Upper lobe of right lung (tissue), 1 donor: Measurements from ENCODE around the gene ECEL1. TPM values are rescaled to one million over a fixed set of nuclear protein-coding genes. Genes with fewer than 3 reads are reported as not detected.

ENCODE experiments used
- ATAC-seq: fragments of 200-7000 bp; cut with Tn5 transposase; one replicate; pipeline ENCODE4 v1.9.1; 2020; ENCODE audit warnings: mild to moderate bottlenecking, moderate library complexity
- DNase-seq: peaks from one replicate; pipeline ENCODE4 v3.0.0-alpha.2; 2020
- H3K27ac ChIP-seq: fragments of 200-600 bp; one replicate; pipeline ENCODE4 v1.8.0; 2022
- H3K27me3 ChIP-seq: fragments of 200-600 bp; one replicate; pipeline ENCODE4 v1.8.0; 2022; ENCODE audit warnings: mild to moderate bottlenecking
- H3K36me3 ChIP-seq: fragments of 200-600 bp; one replicate; pipeline ENCODE4 v1.8.0; 2022
- H3K4me1 ChIP-seq: fragments of 200-600 bp; one replicate; pipeline ENCODE4 v1.8.0; 2022
- H3K4me3 ChIP-seq: fragments of 200-600 bp; one replicate; pipeline ENCODE4 v1.8.0; 2022; ENCODE audit warnings: mild to moderate bottlenecking
- H3K9me3 ChIP-seq: fragments of 200-600 bp; one replicate; pipeline ENCODE4 v1.8.0; 2022
- intact Hi-C: fragments of 100-400 bp; cut with DNase I; formaldehyde crosslinking; loops from one replicate; pipeline ENCODE4 v1.11.0; 2022
- long read RNA-seq: library from polyadenylated mRNA; unstranded; transcript quantifications from one replicate; pipeline ENCODE4 v2.0.0, GENCODE V29; 2021
- total RNA-seq: library from RNA; stranded (reverse); fragmentation: NEBNext Ultra II Directional; extraction: Animal tissue kit (Norgen Biotek cat#: 25700); gene quantifications from one replicate; pipeline ENCODE4 v1.2.1, GENCODE V29; 2021
- TF ChIP-seq, protein P1 (sequence below): fragments of 200-600 bp; IDR thresholded peaks from one replicate; pipeline ENCODE4 v1.8.0; 2022; ENCODE audit warnings: antibody characterized with exemption
- donor health status: DM: no; HTN: yes; CAD: no; lungs with severe emphysema.

ECEL1 gene, protein sequence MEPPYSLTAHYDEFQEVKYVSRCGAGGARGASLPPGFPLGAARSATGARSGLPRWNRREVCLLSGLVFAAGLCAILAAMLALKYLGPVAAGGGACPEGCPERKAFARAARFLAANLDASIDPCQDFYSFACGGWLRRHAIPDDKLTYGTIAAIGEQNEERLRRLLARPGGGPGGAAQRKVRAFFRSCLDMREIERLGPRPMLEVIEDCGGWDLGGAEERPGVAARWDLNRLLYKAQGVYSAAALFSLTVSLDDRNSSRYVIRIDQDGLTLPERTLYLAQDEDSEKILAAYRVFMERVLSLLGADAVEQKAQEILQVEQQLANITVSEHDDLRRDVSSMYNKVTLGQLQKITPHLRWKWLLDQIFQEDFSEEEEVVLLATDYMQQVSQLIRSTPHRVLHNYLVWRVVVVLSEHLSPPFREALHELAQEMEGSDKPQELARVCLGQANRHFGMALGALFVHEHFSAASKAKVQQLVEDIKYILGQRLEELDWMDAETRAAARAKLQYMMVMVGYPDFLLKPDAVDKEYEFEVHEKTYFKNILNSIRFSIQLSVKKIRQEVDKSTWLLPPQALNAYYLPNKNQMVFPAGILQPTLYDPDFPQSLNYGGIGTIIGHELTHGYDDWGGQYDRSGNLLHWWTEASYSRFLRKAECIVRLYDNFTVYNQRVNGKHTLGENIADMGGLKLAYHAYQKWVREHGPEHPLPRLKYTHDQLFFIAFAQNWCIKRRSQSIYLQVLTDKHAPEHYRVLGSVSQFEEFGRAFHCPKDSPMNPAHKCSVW
- total RNA-seq, result not detected
- long read RNA-seq, result 0 reads

DNA sequence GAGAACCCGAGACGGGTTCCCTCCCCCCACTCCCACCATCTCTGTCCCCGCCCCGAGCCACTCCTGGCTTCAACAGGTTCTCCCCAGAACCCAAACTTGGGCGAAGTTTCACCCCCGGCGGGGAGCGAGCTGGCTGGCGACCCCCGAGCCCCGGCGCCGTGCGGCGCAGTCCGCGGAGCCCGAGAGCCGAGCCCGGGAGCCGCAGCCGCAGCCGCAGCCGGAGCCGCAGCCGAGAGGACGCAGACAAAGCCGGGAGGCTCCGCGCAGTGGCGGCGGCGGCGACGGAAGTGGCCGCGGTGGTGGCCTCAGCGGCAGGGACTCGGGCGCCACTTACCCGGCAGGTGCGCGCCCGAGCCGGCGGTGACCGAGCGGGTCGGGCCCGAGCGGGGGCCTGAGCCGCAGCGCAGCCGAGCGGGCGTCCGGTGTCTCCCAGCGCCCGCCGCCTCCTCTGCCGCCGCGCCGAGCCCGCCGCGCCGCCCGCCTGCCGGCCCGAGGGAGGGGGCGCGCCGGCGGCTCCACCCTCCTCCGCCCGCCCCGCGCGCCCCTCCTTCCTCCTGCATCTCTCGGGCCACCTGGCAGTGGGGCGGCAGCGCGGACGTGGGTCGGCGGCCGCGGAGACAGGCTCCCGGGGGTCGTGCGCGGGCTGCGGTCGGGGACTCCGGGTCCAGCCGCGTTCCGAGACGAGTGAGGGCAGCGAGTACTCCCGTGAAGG is at the start of gene ECEL1:
Gene ECEL1 (minus strand): TSS at position 450 of the 712 bp plus-strand sequence. CDS start 1,181 bp downstream, outside the sequence.
- TF ChIP-seq, protein P1, sequence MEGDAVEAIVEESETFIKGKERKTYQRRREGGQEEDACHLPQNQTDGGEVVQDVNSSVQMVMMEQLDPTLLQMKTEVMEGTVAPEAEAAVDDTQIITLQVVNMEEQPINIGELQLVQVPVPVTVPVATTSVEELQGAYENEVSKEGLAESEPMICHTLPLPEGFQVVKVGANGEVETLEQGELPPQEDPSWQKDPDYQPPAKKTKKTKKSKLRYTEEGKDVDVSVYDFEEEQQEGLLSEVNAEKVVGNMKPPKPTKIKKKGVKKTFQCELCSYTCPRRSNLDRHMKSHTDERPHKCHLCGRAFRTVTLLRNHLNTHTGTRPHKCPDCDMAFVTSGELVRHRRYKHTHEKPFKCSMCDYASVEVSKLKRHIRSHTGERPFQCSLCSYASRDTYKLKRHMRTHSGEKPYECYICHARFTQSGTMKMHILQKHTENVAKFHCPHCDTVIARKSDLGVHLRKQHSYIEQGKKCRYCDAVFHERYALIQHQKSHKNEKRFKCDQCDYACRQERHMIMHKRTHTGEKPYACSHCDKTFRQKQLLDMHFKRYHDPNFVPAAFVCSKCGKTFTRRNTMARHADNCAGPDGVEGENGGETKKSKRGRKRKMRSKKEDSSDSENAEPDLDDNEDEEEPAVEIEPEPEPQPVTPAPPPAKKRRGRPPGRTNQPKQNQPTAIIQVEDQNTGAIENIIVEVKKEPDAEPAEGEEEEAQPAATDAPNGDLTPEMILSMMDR, result no peak
- Histone ChIP-seq H3K9me3 (no peaks in the 10 kb centered on the region), H3K4me1 (peaks cover 5% of the 10 kb centered on the region), H3K4me3 (no peak within 1 kb of the TSS), H3K27ac (no peak within 1 kb of the TSS), H3K27me3 (peaks cover 54% of the 10 kb centered on the region), H3K36me3 (no peaks in the 10 kb centered on the region)
- DNase-seq (peak; percentile 63), ATAC-seq (no peak)
- intact Hi-C loops, result no loop called here

DNA sequence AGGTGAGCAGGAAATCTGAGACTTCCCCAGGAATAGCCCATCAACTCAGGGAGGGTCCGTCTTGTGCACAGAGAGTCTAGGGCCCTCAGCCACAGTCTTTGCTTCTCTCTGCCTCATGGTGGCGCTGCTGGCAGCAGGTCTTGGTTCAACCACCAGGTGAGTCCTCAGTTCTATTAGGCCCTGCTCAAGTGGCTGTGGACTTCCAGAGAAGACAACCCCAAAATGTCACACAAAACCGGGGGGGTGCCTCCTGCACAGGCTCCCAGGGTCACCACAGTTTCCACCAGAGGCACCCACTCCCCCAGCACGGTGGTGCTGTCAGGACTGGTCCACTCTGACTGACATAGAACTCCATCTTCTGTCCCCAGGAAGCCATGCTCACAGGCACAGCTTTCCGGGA is 49.4 kb upstream of the ECEL1 start:
- H3K4me3 ChIP-seq, result no peak overlapping the region
- DNase-seq, result peak; percentile 68
- H3K9me3 ChIP-seq, result no peaks in the 10 kb centered on the region
- H3K27ac ChIP-seq, result no peak overlapping the region
- no peaks in the 10 kb centered on the region for H3K4me1 ChIP-seq
- peak; percentile 54 for ATAC-seq
- H3K27me3 ChIP-seq, result peaks cover 5% of the 10 kb centered on the region
- TF ChIP-seq, protein P1, result peak; percentile 28
- intact Hi-C loops, result no loop called here
- no peaks in the 10 kb centered on the region for H3K36me3 ChIP-seq

DNA sequence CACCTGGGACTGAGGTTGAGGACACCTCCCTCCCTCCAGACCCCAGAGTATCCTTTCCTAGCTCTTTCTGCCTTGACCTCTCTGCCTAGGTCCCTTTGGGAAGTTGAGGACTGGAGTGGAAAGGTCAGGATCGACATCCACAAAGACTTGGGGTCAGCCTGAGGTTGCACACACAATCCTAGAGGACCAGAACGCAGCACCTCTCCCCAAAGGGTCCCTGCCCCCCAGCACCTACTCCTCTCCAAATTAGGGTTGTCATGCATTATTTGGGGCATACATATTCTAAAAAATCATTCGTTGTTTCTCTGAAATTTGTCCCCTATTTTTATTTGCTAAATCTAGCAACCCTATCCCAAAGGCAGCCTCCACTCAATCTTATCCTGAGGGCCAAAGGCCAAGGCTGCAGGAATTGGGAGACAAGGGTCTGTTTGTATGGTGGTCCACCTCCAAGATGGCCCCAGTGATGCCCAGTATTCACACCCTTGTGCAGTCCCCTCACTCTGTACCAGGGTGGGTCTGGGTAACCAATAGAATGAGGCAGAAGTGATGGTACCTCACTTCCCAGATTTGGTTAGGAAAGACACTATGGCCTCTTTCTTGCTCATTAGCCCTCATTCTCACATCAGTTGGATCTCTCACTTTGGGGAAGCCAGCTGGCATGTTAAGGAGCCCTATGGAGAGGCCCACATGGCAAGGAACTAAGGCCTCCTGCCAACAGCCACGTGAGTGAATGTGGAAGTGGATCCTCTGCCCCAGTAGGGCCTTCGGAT is 48.3 kb upstream of the ECEL1 start:
- H3K9me3 ChIP-seq, result no peaks in the 10 kb centered on the region
- H3K27me3 ChIP-seq, result peaks cover 5% of the 10 kb centered on the region
- H3K36me3 ChIP-seq, result no peaks in the 10 kb centered on the region
- no peaks in the 10 kb centered on the region for H3K4me1 ChIP-seq
- ATAC-seq (no peak), DNase-seq (no peak)
- no peak overlapping the region for H3K4me3 ChIP-seq
- no peak overlapping the region for H3K27ac ChIP-seq
- TF ChIP-seq, protein P1, result no peak
- intact Hi-C loops, result no loop called here

DNA sequence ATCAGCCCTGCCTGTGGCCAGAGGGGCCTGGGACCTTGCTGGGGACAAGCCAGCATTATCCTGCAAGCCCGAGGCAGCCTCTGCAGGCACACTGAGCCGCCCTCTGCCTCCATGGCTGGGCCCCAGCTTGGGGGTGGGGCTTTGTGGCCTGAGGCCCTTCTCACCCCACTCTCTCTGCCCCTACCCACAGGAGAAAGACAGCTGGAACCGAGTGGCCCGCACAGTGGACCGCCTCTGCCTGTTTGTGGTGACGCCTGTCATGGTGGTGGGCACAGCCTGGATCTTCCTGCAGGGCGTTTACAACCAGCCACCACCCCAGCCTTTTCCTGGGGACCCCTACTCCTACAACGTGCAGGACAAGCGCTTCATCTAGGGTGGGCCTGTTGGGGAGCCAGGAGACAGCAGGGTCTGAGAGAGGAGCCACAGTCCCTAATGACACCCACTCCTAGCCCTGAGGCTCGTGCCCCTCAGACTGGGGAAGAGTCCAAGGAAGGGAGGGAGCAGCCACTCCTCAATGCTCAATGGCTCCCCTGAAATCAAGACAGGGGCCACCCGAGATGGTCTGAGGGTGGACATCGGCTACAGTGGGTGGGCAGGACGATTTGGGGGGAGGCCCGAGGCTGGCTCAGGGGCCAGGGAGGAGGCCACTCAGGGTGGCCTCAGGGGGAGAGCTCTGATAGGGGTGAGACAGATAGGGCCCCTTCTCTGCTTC is 47.5 kb upstream of the ECEL1 start:
- Histone ChIP-seq H3K9me3 (no peaks in the 10 kb centered on the region), H3K27me3 (peaks cover 5% of the 10 kb centered on the region)
- intact Hi-C loops, result no loop called here

More for the DNA sequence above, 47.5 kb upstream of the ECEL1 start:
- no peak overlapping the region for H3K27ac ChIP-seq
- H3K36me3 ChIP-seq, result no peaks in the 10 kb centered on the region
- H3K4me3 ChIP-seq, result no peak overlapping the region
- TF ChIP-seq, protein P1, result no peak
- no peak for ATAC-seq
- H3K4me1 ChIP-seq, result no peaks in the 10 kb centered on the region
- peak; percentile 62 for DNase-seq
